ENCODE data around the gene NOM1. TPM values are rescaled to one million over a fixed set of nuclear protein-coding genes. Genes with fewer than 3 reads are reported as not detected.

Gene NOM1
- total RNA-seq, result 22.8 TPM

GRCh38 chr7:156949541-156950380 is at the start of gene NOM1:
Gene NOM1, plus strand, starts transcription at chr7:156949712. Its CDS starts 26 bp downstream, at chr7:156949738.

GRCh38 chr7:157010588-157011332 is 61.2 kb downstream of the NOM1 start, which contains the start of gene MNX1:
Gene MNX1, minus strand, starts transcription at chr7:157010663. Its CDS starts 313 bp downstream, at chr7:157010350.

Other genes with a start within 250 kb of the NOM1 start
- 209 TPM for gene LMBR1, start 56.5 kb upstream of the NOM1 start, total RNA-seq
- gene MNX1, start 61.0 kb downstream of the NOM1 start, total RNA-seq, result not detected
- 112 TPM for gene UBE3C, start 189.2 kb downstream of the NOM1 start, total RNA-seq

Data from diencephalon (tissue), 1 donor.